GM12874 (cell line): ENCODE results near the gene SIPA1L2.

Experiments
- CTCF ChIP-seq: IDR thresholded peaks from 2 replicates; pipeline ENCODE4 v1.5.1; 2011; ENCODE audit warnings: low read depth, mild to moderate bottlenecking, control low read depth, low read length, moderate library complexity; ENCODE audit not compliant: insufficient read depth

The SIPA1L2 gene

GRCh38 chr1:232643251-232643650 lies 13.3 kb upstream of the SIPA1L2 start:
- no peak for TF ChIP-seq CTCF

GRCh38 chr1:232641507-232641906 lies 11.6 kb upstream of the SIPA1L2 start:
- no peak for TF ChIP-seq CTCF

- no peak for TF ChIP-seq CTCF
Observed at GRCh38 chr1:232636799-232637198, 6.9 kb upstream of the SIPA1L2 start.

- TF ChIP-seq CTCF: peak; percentile 34; the same call in 1 of the 2 replicates
Observed at GRCh38 chr1:232635778-232636356, 5.9 kb upstream of the SIPA1L2 start.

- TF ChIP-seq CTCF: no peak
Observed at GRCh38 chr1:232635279-232635678, 5.3 kb upstream of the SIPA1L2 start.

- no peak for TF ChIP-seq CTCF
Observed at GRCh38 chr1:232634096-232634495, 4.2 kb upstream of the SIPA1L2 start.

- no peak for TF ChIP-seq CTCF
Observed at GRCh38 chr1:232630894-232631195, 912 bp upstream of the SIPA1L2 start.
